Measurements from ENCODE around the gene ANKFN1.

DNA sequence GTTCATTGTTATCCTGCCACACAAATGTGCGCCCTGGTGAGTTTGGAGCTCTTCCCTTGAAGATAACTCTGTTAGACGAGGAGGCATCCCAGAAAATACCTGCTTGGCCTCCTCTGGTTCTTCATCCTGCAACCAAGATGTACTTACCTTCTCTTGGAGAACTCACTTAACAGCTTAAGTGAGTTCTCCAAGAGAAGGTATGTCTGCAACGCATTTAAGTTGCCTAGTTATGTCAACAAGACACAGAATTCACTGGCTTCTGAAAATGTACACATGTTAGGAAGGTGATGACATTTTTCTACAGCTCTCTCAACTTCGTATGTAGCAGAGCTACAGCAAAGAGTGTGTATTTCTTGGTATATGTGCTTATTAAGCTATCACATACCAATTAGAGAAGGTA lies 361.6 kb downstream of the ANKFN1 start:
- TF ChIP-seq, protein P1, sequence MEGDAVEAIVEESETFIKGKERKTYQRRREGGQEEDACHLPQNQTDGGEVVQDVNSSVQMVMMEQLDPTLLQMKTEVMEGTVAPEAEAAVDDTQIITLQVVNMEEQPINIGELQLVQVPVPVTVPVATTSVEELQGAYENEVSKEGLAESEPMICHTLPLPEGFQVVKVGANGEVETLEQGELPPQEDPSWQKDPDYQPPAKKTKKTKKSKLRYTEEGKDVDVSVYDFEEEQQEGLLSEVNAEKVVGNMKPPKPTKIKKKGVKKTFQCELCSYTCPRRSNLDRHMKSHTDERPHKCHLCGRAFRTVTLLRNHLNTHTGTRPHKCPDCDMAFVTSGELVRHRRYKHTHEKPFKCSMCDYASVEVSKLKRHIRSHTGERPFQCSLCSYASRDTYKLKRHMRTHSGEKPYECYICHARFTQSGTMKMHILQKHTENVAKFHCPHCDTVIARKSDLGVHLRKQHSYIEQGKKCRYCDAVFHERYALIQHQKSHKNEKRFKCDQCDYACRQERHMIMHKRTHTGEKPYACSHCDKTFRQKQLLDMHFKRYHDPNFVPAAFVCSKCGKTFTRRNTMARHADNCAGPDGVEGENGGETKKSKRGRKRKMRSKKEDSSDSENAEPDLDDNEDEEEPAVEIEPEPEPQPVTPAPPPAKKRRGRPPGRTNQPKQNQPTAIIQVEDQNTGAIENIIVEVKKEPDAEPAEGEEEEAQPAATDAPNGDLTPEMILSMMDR (conservative IDR thresholded peaks at IDR 0.05; ENCODE audit: low read length) = no peak
- no peak for TF ChIP-seq EZH2phosphoT487 (IDR thresholded peaks at IDR 0.05; ENCODE audit: borderline replicate concordance)

Data from Loucy (cell line).